Common myeloid progenitor, CD34-positive (primary cell): ENCODE measurements around the gene NFKB1.

Experiments
- CTCF ChIA-PET: fragments of 350-600 bp; sonication (Branson Sonifier 250); formaldehyde crosslinking; loops from one replicate; lab custom pipeline; 2021; ENCODE audit warnings: antibody characterized with exemption; lab: Charles Lee
- POLR2A ChIA-PET: fragments of 350-600 bp; sonication (Branson Sonifier 250); formaldehyde crosslinking; loops from one replicate; lab custom pipeline; 2021; ENCODE audit warnings: antibody characterized with exemption; lab: Charles Lee
- DNase-seq, 3 donors: peaks; one replicate each; pipeline versions ENCODE4 v3.0.0 to v3.0.0-alpha.2; 2013
- H3K27ac ChIP-seq, 2 experiments: 1 replicate in 1 of 2; 2 replicates in 1 of 2; pipeline ENCODE4 v1.7.0; 2013; ENCODE audit warnings: inconsistent platforms in 2 of 2, low read length in 2 of 2, mild to moderate bottlenecking in 2 of 2, low read depth in 1 of 2, moderate library complexity in 1 of 2; ENCODE audit not compliant: severe bottlenecking in 2 of 2, insufficient read depth in 1 of 2, poor library complexity in 1 of 2
- H3K27me3 ChIP-seq, 5 experiments: replicated peaks in 2 of 5; 1 replicate in 3 of 5; 2 replicates in 2 of 5; pipeline versions ENCODE4 v1.6.1 to v1.7.0; 2013; ENCODE audit warnings: low read length in 4 of 5, mild to moderate bottlenecking in 2 of 5, moderate library complexity in 2 of 5, inconsistent platforms in 1 of 5; ENCODE audit not compliant: insufficient read depth in 5 of 5, control insufficient read depth in 4 of 5
- H3K36me3 ChIP-seq, 4 experiments: 1 replicate in 2 of 4; 2 replicates in 2 of 4; pipeline versions ENCODE4 v1.6.1 to v1.7.0; 2013; ENCODE audit warnings: low read length in 3 of 4, control low read depth in 1 of 4, mild to moderate bottlenecking in 1 of 4; ENCODE audit not compliant: control insufficient read depth in 4 of 4, insufficient read depth in 4 of 4
- H3K4me1 ChIP-seq, 4 experiments: 1 replicate in 3 of 4; 2 replicates in 1 of 4; pipeline versions ENCODE4 v1.6.1 to v1.7.1; 2013; ENCODE audit warnings: low read length in 3 of 4, mild to moderate bottlenecking in 3 of 4, control low read depth in 1 of 4, inconsistent platforms in 1 of 4, moderate library complexity in 1 of 4; ENCODE audit not compliant: control insufficient read depth in 4 of 4, insufficient read depth in 4 of 4; ENCODE audit errors: control extremely low read depth in 1 of 4
- H3K4me3 ChIP-seq, 7 experiments: 1 replicate in 4 of 7; 2 replicates in 3 of 7; pipeline versions ENCODE4 v1.5.1 to v1.7.0; 2013; ENCODE audit warnings: mild to moderate bottlenecking in 7 of 7, low read length in 6 of 7, moderate library complexity in 6 of 7, inconsistent platforms in 2 of 7, low read depth in 2 of 7, control low read depth in 1 of 7; ENCODE audit not compliant: insufficient read depth in 4 of 7, control insufficient read depth in 1 of 7; ENCODE audit errors: extremely low read depth in 1 of 7
- H3K9me3 ChIP-seq, 5 experiments: 1 replicate in 4 of 5; 2 replicates in 1 of 5; pipeline versions ENCODE4 v1.6.1 to v1.7.1; 2013; ENCODE audit warnings: low read length in 4 of 5, mild to moderate bottlenecking in 2 of 5, inconsistent platforms in 1 of 5, low read depth in 1 of 5, moderate library complexity in 1 of 5; ENCODE audit not compliant: control insufficient read depth in 4 of 5, insufficient read depth in 2 of 5; ENCODE audit errors: control extremely low read depth in 1 of 5
- WGBS: methylation state at CpG from one replicate; pipeline ENCODE4 v1.1.5; 2013; ENCODE audit not compliant: insufficient coverage; 5-methylcytosine and 5-hydroxymethylcytosine counted together

Gene NFKB1

GRCh38 chr4:102629673-102630072, 128.5 kb downstream of the NFKB1 start:
- Histone ChIP-seq H3K9me3 (no peaks in the 10 kb centered on the region), H3K4me3 (no peak overlapping the region), H3K36me3 (peaks cover 9 to 38% (median 22%) of the 10 kb centered on the region in 4 experiments), H3K27ac (no peak overlapping the region), H3K27me3 (no peaks in the 10 kb centered on the region), H3K4me1 (peaks cover 0 to 8% (median 6%) of the 10 kb centered on the region in 4 experiments)
- no peak for DNase-seq
- ChIA-PET POLR2A (no interaction called here), CTCF (no interaction called here)
- 94% methylated on average over 13 of the region's 13 CpGs for WGBS

- Histone ChIP-seq H3K27me3 (no peaks in the 10 kb centered on the region), H3K9me3 (no peaks in the 10 kb centered on the region), H3K4me1 (peaks cover 0 to 2% (median 0%) of the 10 kb centered on the region in 4 experiments), H3K36me3 (peaks cover 10 to 54% (median 37%) of the 10 kb centered on the region in 4 experiments), H3K4me3 (no peak overlapping the region), H3K27ac (no peak overlapping the region)
- CTCF ChIA-PET = no interaction called here
- POLR2A ChIA-PET = no interaction called here
- no peak for DNase-seq
- 100% methylated on average over 6 of the region's 7 CpGs for WGBS
These were observed 130.5 kb downstream of the NFKB1 start for GRCh38 chr4:102631616-102632015.

GRCh38 chr4:102632241-102633065, 131.3 kb downstream of the NFKB1 start:
- Histone ChIP-seq H3K36me3 (peaks cover 13 to 61% (median 42%) of the 10 kb centered on the region in 4 experiments), H3K27ac (no peak overlapping the region), H3K4me3 (no peak overlapping the region), H3K4me1 (peaks cover 0 to 2% (median 0%) of the 10 kb centered on the region in 4 experiments), H3K27me3 (no peaks in the 10 kb centered on the region), H3K9me3 (no peaks in the 10 kb centered on the region)
- no peak for DNase-seq
- CTCF ChIA-PET = interaction anchor here (1.0 kb wide), 1 partner anchor 12 kb away, joined by 3 read pairs; no protein-coding TSS in a partner anchor
- WGBS = 66% methylated on average over 4 of the region's 6 CpGs
- POLR2A ChIA-PET = no interaction called here

GRCh38 chr4:102633100-102633499, 131.9 kb downstream of the NFKB1 start:
- ChIA-PET POLR2A (no interaction called here), CTCF (interaction anchor here (1.0 kb wide), 1 partner anchor 12 kb away, joined by 3 read pairs; no protein-coding TSS in a partner anchor)
- Histone ChIP-seq H3K9me3 (no peaks in the 10 kb centered on the region), H3K27me3 (no peaks in the 10 kb centered on the region), H3K36me3 (peaks cover 14 to 68% (median 48%) of the 10 kb centered on the region in 4 experiments), H3K4me1 (no peaks in the 10 kb centered on the region), H3K4me3 (no peak overlapping the region), H3K27ac (no peak overlapping the region)
- 90% methylated on average over 6 of the region's 6 CpGs for WGBS
- no peak for DNase-seq

GRCh38 chr4:102637391-102637790, 136.2 kb downstream of the NFKB1 start:
- no peaks in the 10 kb centered on the region for H3K4me1 ChIP-seq
- DNase-seq = no peak
- H3K36me3 ChIP-seq = peaks cover 22 to 85% (median 65%) of the 10 kb centered on the region in 4 experiments
- CTCF ChIA-PET = interaction anchor here (0.6 to 0.9 kb wide), 2 partner anchors 11 to 14 kb away, joined by 3 read pairs; no protein-coding TSS in a partner anchor
- no peaks in the 10 kb centered on the region for H3K9me3 ChIP-seq
- H3K4me3 ChIP-seq = no peak overlapping the region
- 80% methylated on average over 2 of the region's 3 CpGs for WGBS
- H3K27me3 ChIP-seq = no peaks in the 10 kb centered on the region
- POLR2A ChIA-PET = no interaction called here
- no peak overlapping the region for H3K27ac ChIP-seq

GRCh38 chr4:102638621-102639020, 137.5 kb downstream of the NFKB1 start:
- Histone ChIP-seq H3K9me3 (no peaks in the 10 kb centered on the region), H3K4me3 (no peak overlapping the region), H3K4me1 (no peaks in the 10 kb centered on the region), H3K27ac (no peak overlapping the region), H3K36me3 (peaks cover 19 to 77% (median 59%) of the 10 kb centered on the region in 4 experiments), H3K27me3 (no peaks in the 10 kb centered on the region)
- ChIA-PET CTCF (no interaction called here), POLR2A (no interaction called here)
- no CpG with 5 or more reads among the region's 1 CpG for WGBS
- no peak for DNase-seq

GRCh38 chr4:102639598-102639997, 138.4 kb downstream of the NFKB1 start:
- WGBS = 93% methylated on average over 3 of the region's 7 CpGs

More at GRCh38 chr4:102639598-102639997, 138.4 kb downstream of the NFKB1 start:
- Histone ChIP-seq H3K4me3 (no peak overlapping the region), H3K36me3 (peaks cover 17 to 73% (median 54%) of the 10 kb centered on the region in 4 experiments), H3K9me3 (no peaks in the 10 kb centered on the region), H3K27me3 (no peaks in the 10 kb centered on the region), H3K4me1 (no peaks in the 10 kb centered on the region), H3K27ac (no peak overlapping the region)
- DNase-seq = no peak
- CTCF ChIA-PET = interaction anchor here (0.6 kb wide), 1 partner anchor 357 kb away, joined by 4 read pairs; no protein-coding TSS in a partner anchor
- POLR2A ChIA-PET = no interaction called here
